GM18909 (cell line): Measurements from ENCODE around the gene PPP1R8.

Experiments used
- ATAC-seq: cut with Tn5 transposase; IDR thresholded peaks from one replicate; pipeline ENCODE4 v1.9.1; 2021; ENCODE audit warnings: mild to moderate bottlenecking; ENCODE audit not compliant: unreplicated experiment, poor library complexity

PPP1R8 gene

DNA sequence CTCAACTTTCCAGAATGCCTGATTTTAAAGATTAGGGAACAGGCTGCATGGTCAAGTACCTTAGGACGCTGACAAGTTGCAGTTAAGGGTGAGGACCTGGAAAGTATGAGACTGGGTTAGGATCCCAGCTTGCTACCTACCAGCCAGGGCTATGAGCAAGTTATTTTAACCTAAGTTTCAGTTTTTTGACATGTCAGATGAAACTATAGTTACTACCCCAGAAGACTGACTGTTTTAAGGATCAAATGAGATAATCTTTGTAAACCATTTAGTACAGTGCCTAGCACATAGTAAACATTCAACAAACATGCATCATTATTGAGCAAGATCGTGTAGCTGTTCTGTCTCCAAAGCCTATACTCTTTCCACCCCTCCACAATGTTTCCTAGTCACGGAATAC, 56.2 kb downstream of the PPP1R8 start:
- no peak for ATAC-seq

- no peak for ATAC-seq
These were observed 56.8 kb downstream of the PPP1R8 start for GRCh38 chr1:27887215-27888021.

- ATAC-seq = no peak
These were observed 58.9 kb downstream of the PPP1R8 start for GRCh38 chr1:27889506-27889905.

GRCh38 chr1:27891196-27891889, 60.8 kb downstream of the PPP1R8 start:
- peak; percentile 33 for ATAC-seq

DNA sequence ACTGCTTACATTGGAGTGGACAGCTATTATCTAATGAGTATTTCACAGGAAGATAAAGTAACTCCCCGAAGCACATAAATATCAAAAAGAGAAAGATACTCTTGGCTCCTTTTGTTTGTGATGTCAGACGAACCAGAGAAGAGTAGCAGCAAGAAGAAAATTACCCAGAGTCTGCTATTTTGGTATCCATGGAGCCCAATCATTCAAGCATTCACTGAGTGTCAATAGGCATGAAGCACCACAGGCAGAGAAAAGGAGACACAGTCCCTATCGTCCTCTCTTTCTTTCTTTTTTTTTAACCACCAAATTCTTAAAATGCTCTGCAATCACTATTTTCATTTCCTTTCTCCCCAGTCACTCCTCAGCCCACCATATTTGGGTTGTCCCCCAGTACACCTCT, 63.9 kb downstream of the PPP1R8 start:
- no peak for ATAC-seq
